Epithelial cell of proximal tubule (primary cell): ENCODE measurements around the gene COL23A1. TPM values are rescaled to one million over a fixed set of nuclear protein-coding genes. Genes with fewer than 3 reads are reported as not detected.

Experiments
- DNase-seq: peaks from one replicate; pipeline ENCODE4 v3.0.0-alpha.2; 2011; ENCODE audit warnings: low read depth
- H3K4me3 ChIP-seq: 2 replicates; pipeline ENCODE4 v1.5.1; 2011; ENCODE audit warnings: low read depth, mild to moderate bottlenecking, low read length
- CTCF ChIP-seq: conservative IDR thresholded peaks from 2 replicates; pipeline ENCODE4 v1.5.1; 2012; ENCODE audit warnings: low read depth, mild to moderate bottlenecking, low read length
- total RNA-seq: library from RNA; depleted of rRNA; stranded (reverse); fragments of >200 nt; gene quantifications from 2 replicates; pipeline ENCODE4 v1.2.3, GENCODE V29; 2015

Gene COL23A1
- total RNA-seq, 1 donor from 2014 or later: not detected

- TF ChIP-seq CTCF: no peak
- no peak for DNase-seq
- no peak overlapping the region for H3K4me3 ChIP-seq
Observed at GRCh38 chr5:178580271-178580955, 9.8 kb downstream of the COL23A1 start.

GRCh38 chr5:178577944-178578343 lies 12.2 kb downstream of the COL23A1 start:
- H3K4me3 ChIP-seq: no peak overlapping the region
- no peak for DNase-seq
- no peak for TF ChIP-seq CTCF

- H3K4me3 ChIP-seq: no peak overlapping the region
- DNase-seq: no peak
- no peak for TF ChIP-seq CTCF
Observed at GRCh38 chr5:178577376-178577839, 12.8 kb downstream of the COL23A1 start.

GRCh38 chr5:178576591-178577351 lies 13.4 kb downstream of the COL23A1 start:
- DNase-seq: no peak
- H3K4me3 ChIP-seq: no peak overlapping the region
- no peak for TF ChIP-seq CTCF

- DNase-seq: no peak
- TF ChIP-seq CTCF: no peak
- H3K4me3 ChIP-seq: no peak overlapping the region
Observed at GRCh38 chr5:178573216-178573615, 17.0 kb downstream of the COL23A1 start.

- no peak for DNase-seq
- TF ChIP-seq CTCF: no peak
- H3K4me3 ChIP-seq: no peak overlapping the region
Observed at GRCh38 chr5:178572617-178573016, 17.6 kb downstream of the COL23A1 start.
